Stimulated activated CD4-positive, alpha-beta T cell treated with anti-CD3 and anti-CD28 coated beads, Interleukin-2, amount 100 ng/mL, for 24 hours (primary cell): ENCODE measurements around the gene ZSWIM2.
"Not testable (repeated sequence)": the region's sequence is repeated elsewhere in the genome, so short reads cannot be mapped to it uniquely, and the experiment has no call there.

Experiments
- DNase-seq, 2 donors: peaks; one replicate each; pipeline ENCODE4 v3.0.0-alpha.2; 2020

The ZSWIM2 gene, protein sequence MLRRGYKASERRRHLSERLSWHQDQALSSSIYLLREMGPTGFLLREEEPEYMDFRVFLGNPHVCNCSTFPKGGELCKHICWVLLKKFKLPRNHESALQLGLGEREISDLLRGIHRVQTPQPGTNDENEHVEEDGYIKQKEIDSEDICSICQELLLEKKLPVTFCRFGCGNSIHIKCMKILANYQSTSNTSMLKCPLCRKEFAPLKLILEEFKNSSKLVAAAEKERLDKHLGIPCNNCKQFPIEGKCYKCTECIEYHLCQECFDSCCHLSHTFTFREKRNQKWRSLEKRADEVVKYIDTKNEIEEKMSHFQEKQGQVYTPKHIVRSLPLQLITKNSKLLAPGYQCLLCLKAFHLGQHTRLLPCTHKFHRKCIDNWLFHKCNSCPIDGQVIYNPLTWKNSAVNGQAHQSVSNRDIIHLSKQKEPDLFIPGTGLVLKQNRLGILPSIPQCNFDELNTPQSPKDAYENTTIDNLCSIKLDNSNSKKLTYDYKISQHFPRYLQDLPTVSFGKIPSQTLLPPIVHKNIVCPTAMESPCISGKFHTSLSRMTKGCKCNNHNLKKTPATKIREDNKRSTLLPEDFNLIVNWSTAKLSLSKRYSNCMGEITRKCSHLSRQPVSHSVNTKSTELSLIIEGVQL

DNA sequence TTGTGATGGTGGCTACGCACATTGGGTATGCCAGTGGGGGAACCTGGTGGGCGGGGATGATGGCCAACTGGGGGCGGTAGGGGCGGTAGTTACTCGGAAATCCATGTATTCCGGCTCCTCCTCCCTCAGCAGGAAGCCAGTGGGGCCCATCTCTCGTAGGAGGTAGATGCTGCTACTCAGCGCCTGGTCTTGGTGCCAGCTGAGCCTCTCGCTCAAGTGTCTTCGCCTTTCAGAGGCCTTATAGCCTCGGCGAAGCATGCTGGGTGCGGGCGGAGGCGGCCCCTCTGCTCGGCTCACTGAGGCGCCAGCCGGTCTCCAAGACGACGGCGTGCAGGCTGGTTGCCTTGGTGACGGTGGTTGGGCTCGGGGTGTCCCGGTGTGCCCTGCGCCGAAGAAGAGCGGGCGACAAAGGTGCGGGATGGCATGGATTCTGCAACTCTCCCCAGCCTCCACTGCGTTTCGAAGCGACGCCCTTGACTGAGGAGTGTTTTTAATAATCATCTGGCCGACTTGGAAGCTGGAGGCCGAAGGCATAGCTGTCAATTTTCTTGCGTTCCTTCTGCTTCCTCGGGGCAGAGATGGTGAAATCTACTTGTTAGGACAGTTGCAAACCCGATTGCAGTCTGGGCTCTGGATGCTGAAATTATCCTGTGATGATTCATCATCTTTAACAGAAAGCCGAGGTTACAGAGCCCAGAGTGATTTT is at the start of gene ZSWIM2:
TSS of gene ZSWIM2 (minus strand) at position 298 of the 706 bp plus-strand sequence. CDS start at position 258, 40 bp downstream.
- peak in 1 of 2 donors; percentile 40 for DNase-seq

DNA sequence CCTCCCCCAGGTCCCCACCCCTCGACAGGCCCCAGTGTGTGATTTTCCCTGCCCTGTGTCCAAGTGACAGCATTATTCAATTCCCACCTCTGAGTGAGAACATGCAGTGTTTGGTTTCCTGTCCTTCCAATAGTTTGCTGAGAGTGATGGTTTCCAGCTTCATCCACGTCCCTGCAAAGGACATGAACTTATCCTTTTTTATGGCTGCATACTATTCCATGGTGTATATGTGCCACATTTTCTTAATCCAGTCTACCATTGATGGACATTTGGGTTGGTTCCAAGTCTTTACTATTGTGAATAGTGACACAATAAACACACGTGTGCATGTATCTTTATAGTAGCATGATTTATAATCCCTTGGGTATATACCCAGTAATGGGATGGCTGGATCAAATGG is 47.2 kb upstream of the ZSWIM2 start:
- not testable (repeated sequence) for DNase-seq

DNA sequence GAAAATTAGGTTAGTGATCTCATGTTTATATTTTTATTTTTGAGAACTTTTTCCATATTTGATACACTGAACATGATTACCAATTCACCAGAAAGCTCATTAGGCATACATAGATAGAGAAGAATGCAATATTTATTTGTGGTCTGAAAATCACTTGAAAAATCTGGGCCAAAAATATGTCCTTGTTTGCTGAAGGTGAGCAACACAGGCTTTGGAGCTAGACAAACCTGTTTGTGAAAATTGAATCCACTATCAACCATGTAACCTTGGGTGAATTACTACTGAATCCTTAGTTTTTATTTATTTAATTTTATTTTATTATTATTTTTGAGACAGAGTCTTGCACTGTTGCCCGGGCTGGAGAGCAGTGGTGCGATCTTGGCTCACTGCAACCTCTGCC is 46.5 kb upstream of the ZSWIM2 start:
- no peak for DNase-seq

DNA sequence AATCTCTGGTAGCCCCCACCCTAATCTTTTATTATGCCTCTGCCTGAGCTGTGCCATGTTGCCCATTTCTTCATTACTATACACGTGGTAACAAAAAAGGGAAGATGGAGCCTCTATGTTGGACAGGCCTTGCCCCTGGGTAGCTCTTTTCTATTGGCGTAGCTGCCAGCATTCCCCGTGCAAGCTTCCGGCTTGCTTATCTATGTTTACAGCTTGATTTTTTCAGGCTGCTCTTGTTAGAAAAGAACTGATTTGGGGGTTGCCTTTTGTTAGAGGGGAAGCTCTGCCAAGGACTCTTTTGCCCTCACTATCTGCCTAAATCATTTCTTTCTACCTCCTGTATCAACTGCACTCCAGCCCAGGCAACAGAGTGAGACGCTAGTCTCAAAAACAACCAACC is 45.5 kb upstream of the ZSWIM2 start:
- no peak for DNase-seq

DNA sequence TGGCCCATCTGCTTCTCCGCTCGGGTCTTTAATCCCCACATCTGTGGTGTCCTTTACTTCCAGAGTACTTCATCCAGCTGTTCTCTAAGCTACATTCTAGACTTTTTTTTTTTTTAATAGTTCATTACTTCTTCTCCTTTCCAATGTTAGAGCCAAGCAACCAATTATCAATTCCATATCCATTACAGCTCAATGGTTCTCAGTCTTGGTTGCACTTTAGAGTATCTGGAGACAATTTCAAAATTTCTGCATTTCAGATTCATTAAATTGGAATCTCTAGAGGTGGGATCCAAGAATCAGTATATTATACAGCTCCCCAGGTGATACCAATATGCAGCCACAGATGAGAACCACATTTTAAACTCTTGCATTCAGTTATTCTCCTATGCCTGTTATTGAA is 43.9 kb upstream of the ZSWIM2 start:
- no peak for DNase-seq

DNA sequence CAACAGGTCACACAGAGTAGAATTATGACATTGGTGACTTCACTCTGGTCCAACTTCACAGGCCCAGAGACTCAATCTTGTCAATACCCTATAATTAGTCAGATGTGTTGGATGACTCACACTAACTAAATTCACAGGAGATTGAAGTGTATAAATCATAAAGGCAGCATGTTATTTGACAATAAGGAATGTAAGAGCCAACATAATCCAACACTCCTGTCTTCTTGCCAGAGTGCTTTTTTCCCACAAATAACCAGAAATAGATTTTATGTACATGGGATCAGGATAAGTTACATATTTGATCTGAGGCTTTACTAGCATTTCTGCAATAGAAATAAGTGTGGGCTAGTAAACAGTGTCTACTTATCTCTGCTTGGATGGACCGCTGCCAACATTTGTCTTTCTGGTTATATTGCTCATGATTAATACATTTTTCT is 42.2 kb upstream of the ZSWIM2 start:
- DNase-seq: no peak

DNA sequence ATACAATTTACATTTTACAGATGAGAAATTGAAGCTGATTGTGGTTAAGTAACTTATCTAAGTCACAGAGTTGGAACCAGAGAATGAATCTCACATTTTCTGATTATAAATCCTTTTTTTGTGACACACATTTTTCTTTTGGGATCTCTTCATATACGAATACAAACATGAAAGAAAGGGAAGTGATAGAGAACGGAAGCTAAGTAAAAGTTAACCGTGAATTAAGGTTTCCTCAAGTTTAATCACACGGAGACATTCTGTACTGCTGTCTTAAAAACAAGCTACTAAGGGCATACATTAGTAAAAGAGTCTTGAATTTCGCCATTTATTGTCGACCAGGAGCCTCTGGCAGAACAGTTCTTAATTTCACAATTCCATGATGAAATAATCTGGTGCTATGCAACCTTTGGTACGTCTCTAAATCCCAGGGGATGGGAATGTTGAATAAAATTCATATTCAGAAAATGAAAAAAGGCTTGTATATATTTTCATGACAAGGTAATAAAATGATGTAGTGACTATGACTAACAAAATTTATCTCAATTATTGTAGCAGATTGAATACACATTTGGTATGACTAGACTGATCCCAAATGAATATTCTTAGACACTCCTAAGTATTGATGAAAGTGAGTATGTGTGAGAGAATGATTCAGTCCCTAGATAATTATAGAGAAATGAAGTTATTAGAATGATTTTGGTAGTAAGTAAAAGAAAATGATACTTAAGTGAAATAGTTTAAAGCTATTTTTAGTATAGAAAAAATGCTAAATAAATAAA is 40.3 kb upstream of the ZSWIM2 start:
- no peak for DNase-seq

DNA sequence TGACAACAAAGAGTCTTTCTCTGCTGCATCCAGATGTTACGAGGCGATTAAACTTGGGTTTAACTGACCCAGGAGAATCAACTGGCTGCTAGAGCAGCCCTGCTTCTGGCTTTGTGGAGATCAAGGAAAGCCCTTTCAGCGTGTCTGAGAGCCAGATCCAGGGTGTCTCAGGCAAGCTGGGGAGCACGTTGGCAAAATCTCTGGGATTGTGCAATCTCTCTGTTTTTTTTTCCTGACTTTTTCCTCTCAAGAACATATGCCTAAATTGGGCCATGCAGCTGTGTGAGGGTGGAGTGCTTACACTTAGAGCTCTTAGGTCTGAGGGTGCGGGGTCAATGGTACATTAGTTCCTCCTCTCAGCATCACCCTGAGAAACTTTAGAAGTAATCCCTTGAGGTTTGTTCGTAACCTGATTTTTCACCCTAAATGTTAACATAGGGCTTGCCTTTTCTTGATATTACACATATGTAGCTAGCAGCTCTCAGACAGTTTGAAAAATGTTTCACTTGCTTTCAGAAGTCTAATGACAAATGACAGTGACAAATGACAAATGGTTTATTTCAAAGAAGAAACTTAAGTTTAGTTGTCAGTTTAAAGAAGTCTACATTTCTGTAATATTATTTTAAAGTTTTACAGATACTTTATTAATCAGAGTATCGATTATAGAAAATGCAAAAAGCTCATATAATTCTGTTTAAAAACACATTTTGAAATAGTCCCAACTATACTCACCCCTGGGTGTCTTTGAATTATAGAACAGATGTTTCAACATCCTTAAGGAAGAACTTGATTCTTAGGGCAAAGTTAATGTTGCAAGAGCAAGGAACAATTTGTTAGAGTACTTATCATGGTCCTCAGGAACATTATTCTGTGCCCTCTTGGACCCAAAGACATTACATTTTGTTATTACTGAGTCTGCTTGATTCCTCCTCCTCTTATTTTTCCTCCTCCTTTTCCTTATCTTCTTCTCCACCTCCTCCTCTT is 38.4 kb upstream of the ZSWIM2 start:
- DNase-seq: no peak

DNA sequence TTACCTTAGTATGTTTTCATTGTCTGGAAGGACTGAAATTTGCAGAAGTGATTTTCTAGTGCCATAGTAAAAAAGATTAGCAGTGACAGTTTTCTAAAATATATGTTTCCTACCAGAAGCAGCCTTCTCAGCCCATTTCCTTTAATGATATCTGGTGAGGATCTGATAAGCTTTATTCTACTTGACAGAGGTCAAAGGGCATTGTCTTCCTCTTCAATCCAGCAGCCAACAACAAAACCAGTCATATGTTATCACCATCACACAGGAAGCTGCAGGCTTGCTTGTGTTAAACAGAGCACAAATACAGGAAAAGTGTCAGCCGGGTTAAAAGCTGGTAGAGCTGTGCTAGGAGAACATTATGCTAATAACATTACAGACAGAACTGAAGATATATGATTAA is 35.6 kb upstream of the ZSWIM2 start:
- DNase-seq: no peak

DNA sequence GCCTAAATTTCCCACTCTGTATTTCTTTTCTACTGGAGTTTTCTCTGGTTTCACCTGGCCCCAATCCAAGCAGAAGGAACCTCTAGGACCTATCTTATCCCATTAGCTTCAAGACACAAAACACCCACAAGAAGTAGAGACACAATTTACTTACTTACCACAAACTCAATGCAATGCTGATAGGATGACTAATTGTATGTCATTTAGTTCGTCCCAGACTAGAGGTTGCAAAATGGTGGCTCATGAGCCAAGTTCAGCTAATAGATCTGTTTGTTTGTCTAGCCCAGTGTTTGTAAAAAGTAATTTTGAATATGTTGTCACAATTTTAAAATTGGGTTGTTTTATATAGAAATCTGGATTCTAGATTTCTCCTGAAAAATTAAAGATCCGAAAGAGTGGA is 34.7 kb upstream of the ZSWIM2 start:
- DNase-seq: no peak

DNA sequence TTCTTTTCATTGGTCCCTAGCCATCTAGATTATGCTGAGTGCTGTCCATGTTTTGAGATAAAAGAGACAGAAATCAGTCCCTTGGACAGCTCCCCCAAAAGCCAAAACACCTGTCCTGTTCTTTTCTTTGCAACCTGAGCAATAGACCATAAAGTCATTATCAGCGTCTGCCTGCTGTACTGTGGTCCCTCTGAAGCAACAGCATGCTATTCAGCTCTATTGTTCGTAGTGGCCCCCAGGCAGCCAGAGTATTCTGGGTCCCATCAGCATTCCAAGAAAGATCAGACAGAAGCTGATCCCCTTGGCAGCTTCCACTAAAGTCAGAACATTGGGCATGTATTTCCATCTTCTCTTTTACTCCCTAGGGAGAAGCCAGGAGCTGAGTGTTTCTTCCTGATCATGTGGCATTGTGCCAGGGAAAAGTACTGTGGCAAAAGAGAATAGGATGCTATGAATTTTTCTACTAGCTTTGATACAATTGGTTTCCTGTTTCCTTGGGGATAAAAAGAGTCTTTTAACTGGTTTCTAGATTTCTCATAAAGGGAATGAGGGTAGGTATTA is 33.6 kb upstream of the ZSWIM2 start:
- DNase-seq: no peak

DNA sequence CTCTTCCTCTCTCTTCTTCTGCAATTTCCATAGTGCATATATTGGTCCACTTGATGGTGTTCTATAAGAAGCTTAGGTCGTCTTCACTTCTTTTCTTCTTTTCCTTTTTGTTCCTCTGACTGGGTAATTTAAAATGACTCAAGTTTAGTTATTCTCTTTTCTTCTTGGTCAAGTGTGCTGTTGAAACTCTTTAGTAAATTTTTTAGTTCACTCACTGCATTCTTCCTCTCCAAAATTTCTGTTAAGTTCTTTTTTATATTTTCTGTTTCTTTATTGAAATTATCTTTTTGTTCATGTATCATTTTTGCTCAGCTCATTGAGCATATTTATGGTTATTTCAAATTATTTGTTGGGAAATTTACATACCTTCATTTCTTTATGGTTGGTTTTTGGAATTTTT is 32.7 kb upstream of the ZSWIM2 start:
- no peak for DNase-seq

DNA sequence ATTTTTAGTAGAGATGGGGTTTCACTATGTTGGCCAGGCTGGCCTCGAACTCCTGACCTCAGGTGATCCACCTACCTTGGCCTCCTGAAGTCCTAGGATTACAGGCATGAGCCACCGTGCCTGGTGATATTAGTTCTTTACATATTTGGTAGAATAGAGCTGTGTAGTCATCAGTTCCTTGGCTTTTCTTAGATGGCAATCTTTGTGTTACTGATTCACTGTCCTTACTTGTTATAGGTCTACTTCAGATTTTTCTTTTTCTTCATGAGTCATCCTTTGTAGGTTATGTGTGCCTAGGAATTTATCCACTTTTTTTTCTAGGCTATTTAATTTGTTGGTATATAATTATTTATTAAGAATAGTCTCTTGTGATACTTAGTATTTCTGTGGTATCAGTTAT is 30.3 kb upstream of the ZSWIM2 start:
- no peak for DNase-seq

DNA sequence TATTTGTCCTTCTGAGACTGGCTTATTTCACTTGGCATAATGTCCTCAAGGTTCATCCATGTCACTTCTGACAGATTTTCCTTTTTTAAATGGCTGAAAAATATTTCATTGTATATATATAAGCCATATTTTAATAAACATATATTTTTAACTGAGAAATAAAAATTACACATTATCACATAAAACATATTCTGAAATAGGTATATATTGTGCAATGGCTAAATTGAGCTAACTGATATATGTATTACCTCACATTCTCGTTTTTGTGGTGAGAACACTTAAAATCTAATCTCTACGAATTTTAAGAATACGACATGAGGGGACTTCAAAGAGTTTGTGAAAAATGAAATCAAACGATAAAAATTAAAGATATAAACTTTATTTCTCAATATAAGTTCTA is 25.7 kb upstream of the ZSWIM2 start:
- DNase-seq: no peak

DNA sequence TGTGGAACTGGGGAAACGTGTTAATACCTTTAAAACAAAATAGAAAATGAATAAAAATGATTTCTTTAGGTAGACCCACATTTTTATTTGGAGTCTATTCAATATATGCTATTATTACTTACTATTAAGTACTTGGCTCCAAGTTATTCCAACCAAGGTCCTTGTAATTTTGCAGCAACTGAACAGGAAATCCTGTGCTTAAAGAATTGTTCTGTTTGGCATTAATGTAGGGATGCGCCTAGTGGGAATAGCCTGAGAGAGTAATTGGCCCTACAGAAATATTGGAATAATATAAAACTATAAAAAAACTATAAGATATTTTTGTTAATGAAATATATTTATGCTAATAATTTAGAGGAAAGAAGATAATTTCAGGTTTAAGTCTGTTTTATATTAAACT is 22.9 kb upstream of the ZSWIM2 start:
- no peak for DNase-seq

DNA sequence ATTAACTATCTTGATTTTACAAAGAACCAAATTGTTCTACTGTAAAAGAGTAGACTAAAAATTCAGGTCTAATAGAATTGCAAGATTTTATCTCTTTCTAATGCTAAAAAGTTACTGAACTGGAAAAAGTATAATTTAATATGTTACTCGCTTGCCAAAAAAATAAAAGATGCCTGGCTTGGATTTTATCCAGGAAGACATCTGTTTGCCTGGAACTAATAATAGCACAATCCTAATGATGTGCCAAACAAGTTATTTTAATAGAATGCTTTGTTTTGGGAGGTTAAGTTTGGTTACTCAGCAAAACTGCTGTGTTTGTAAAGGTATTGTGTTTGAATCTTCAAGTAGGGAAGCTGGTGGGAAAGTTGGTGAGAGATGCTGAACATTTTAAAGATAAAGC is 19.4 kb upstream of the ZSWIM2 start:
- no peak for DNase-seq

DNA sequence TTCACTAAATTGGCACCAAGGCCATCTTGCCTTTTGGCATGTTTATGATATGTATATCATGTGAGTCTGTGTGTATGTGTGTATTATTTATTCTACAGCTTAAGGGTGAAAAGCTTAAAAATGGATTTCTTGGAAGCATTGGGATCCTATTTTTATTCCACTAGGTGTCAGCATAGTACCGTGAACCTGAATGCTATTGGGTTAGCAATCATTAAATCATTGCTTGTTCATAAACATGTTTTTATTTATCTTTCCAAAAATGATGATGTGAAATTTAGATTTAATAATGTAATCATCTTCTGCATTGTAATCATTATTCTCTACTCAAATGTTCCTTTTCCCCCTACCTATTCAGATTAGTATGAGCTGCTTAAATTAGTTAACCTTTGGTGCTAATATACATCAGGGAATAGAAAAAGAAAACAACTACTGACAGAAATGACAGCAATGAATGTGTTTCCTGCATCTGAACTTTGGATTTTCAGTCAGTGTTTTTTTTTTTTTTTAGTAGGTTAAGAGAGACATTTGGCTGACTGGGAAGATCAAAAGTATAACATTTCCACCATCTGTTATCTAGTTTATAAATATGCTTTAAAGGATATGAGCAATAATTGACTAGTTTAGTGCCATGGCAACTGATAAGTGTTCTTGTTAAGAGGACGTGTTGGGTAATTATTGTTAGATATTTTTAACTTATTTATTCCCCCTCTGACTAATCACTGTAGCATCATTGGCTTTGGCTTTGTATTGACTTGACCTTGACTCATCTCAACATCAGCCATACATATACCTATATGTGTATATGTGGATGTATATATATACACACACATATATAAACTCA is 14.1 kb upstream of the ZSWIM2 start:
- no peak for DNase-seq

DNA sequence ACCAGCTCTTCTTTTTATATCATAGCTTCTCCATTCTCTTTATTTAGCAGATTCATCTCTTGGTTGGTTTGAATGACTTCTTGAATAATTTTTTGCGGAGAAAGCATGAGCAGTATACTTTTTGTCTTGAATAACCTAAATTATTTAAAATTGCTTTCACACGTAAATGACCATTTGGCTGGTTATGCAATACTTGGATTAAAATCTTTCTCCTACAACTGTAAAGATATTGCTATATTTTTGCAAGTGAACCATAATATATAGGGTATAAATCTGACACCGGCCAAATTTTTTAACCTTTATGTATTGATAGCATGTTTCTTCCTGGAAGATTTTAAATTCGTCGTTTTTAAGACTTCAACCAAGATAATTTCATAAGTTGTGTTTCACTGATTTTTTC is 6.2 kb upstream of the ZSWIM2 start:
- no peak for DNase-seq

DNA sequence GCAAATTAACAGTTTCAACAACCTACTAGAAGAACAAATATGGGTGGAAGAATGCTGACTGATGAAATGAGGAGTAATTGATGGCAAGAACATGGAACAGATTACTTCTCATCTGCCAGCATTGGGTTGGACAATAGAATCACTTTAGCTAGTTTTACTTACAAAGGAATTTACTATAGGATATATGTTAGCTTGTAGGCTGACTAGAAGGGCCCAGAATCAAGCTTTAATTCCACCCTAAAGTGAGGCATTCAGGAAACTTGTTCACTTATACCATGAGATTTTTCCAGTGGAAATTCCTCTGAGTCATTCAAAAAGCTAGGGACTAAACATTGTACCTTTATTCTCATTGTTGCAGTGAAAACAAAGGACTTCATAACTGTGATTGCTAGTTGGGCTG is 5.0 kb upstream of the ZSWIM2 start:
- no peak for DNase-seq

DNA sequence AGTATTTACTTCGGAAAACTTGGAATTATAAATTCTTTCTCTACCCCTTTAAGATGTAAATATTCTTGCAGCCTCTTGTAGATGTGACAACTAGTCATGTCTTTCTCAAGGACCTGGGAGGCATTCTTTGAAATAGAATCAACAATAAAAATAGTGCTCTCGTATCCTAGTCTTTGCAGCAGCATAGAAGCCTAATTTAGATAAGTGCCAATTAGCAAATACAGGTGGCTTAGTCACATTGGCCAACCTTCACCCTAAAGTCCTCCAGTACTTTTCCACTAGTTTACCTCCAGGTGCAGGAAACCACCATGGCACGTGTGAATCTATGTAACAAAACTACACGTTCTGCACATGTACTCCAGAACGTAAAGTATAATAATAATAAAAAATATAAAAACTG is 3.5 kb upstream of the ZSWIM2 start:
- no peak for DNase-seq

DNA sequence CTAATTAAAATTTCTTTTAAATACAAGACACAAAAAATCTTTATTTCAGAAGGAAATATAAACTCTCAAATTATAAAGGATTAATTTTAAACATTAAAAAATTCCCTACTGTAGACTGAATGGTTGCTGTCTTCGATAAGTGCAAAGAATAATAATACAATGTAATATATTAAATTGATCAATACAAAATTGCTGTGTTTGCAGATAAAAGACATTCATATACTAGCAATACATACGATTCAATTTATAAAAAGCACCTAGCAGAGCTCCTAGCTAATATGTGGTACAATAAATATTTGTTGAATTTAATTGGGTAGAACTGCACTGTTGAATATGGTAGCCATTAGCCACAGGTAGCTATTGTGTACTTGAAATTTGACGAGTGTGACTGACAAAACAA is 6.6 kb downstream of the ZSWIM2 start:
- DNase-seq: no peak
